ENCODE data around the gene VPS51. TPM values are rescaled to one million over a fixed set of nuclear protein-coding genes. Genes with fewer than 3 reads are reported as not detected.

Gene VPS51
- total RNA-seq, 4 donors from 2014 or later, result 204 to 298 (median 224) TPM

DNA sequence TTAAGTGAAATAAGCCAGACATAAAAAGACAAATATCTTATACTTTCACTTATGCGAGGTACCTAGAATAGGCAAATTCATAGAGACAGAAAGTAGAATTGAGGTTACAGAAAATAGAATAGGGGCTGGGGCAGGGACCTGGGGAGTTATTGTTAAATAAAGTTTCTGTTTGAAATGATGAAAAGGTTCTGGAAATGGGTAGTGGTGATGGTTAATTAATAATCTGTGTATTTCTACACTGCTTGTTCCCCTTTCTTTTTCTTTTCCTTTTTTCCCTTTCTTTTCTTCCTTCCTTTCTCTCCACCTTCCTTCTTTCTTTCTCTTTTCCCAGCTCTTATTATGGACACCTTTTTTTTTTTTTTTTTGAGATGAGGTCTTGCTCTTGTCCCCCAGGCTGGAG is 40.5 kb upstream of the VPS51 start:
- WGBS, 2 donors, result 82 to 88% methylated on average over 1 of the region's 1 CpG
- H3K9me3 ChIP-seq, result no peaks in the 10 kb centered on the region
- peaks cover 0 to 11% (median 0%) of the 10 kb centered on the region in 4 donors for H3K27me3 ChIP-seq
- H3K4me1 ChIP-seq, result no peaks in the 10 kb centered on the region
- intact Hi-C loops (cut with DNase I), result no loop called here
- H3K4me3 ChIP-seq, result no peak overlapping the region
- no peak overlapping the region for H3K27ac ChIP-seq
- no peaks in the 10 kb centered on the region for H3K36me3 ChIP-seq
- no peak for DNase-seq
- TF ChIP-seq CTCF (IDR thresholded peaks at IDR 0.05) (no peak), POLR2A (IDR thresholded peaks at IDR 0.05) (no peak)

GRCh38 chr11:65056999-65057398 is 39.0 kb upstream of the VPS51 start:
- Histone ChIP-seq H3K36me3 (no peaks in the 10 kb centered on the region), H3K27me3 (peaks cover 0 to 11% (median 0%) of the 10 kb centered on the region in 4 donors), H3K4me3 (no peak overlapping the region), H3K27ac (no peak overlapping the region), H3K4me1 (no peaks in the 10 kb centered on the region), H3K9me3 (no peaks in the 10 kb centered on the region)
- TF ChIP-seq POLR2A (IDR thresholded peaks at IDR 0.05) (no peak), CTCF (IDR thresholded peaks at IDR 0.05) (no peak)
- intact Hi-C loops (cut with DNase I), result no loop called here
- DNase-seq, result no peak
- WGBS, 2 donors, result 83 to 89% methylated on average over 5 to 6 of the region's 6 CpGs

GRCh38 chr11:65057526-65057925 is 38.5 kb upstream of the VPS51 start:
- no peak for DNase-seq
- H3K27me3 ChIP-seq, result peaks cover 0 to 11% (median 0%) of the 10 kb centered on the region in 4 donors
- no peak overlapping the region for H3K27ac ChIP-seq
- intact Hi-C loops (cut with DNase I), result no loop called here
- WGBS, 2 donors, result 90% methylated on average over 6 of the region's 7 CpGs; no CpG with 5 or more reads in 1 of the 2 donors
- H3K4me1 ChIP-seq, result no peaks in the 10 kb centered on the region
- no peaks in the 10 kb centered on the region for H3K36me3 ChIP-seq
- TF ChIP-seq POLR2A (IDR thresholded peaks at IDR 0.05) (no peak), CTCF (IDR thresholded peaks at IDR 0.05) (no peak)
- no peak overlapping the region for H3K4me3 ChIP-seq
- no peaks in the 10 kb centered on the region for H3K9me3 ChIP-seq

GRCh38 chr11:65058012-65058411 is 38.0 kb upstream of the VPS51 start:
- intact Hi-C loops (cut with DNase I), result no loop called here
- Histone ChIP-seq H3K4me3 (no peak overlapping the region), H3K9me3 (no peaks in the 10 kb centered on the region), H3K4me1 (no peaks in the 10 kb centered on the region), H3K27ac (no peak overlapping the region), H3K36me3 (no peaks in the 10 kb centered on the region), H3K27me3 (peaks cover 0 to 10% (median 0%) of the 10 kb centered on the region in 4 donors)
- 60 to 95% methylated on average over 1 to 4 of the region's 13 CpGs for WGBS, 2 donors
- TF ChIP-seq CTCF (IDR thresholded peaks at IDR 0.05), result no peak
- TF ChIP-seq POLR2A (IDR thresholded peaks at IDR 0.05), result no peak
- no peak for DNase-seq

GRCh38 chr11:65058419-65059054 is 37.5 kb upstream of the VPS51 start, which contains the start of gene NAALADL1:
Gene NAALADL1 (minus strand): TSS chr11:65058553. CDS start chr11:65058521, 32 bp downstream.
- H3K36me3 ChIP-seq, result no peaks in the 10 kb centered on the region
- 74 to 91% methylated on average over 3 of the region's 8 CpGs for WGBS, 2 donors
- no peaks in the 10 kb centered on the region for H3K4me1 ChIP-seq
- no peak within 1 kb of the TSS for H3K4me3 ChIP-seq
- no peak for DNase-seq
- H3K27me3 ChIP-seq, result peaks cover 0 to 5% (median 0%) of the 10 kb centered on the region in 4 donors
- TF ChIP-seq POLR2A (IDR thresholded peaks at IDR 0.05) (no peak), CTCF (IDR thresholded peaks at IDR 0.05) (no peak)
- intact Hi-C loops (cut with DNase I), result no loop called here
- no peaks in the 10 kb centered on the region for H3K9me3 ChIP-seq
- no peak within 1 kb of the TSS for H3K27ac ChIP-seq

Data from esophagus squamous epithelium (tissue), 5 donors.